Trophoblast cell (in vitro differentiated cells and primary cell): Measurements from ENCODE around the gene MR1.
"Not testable (repeated sequence)": the region's sequence is repeated elsewhere in the genome, so short reads cannot be mapped to it uniquely, and the experiment has no call there.

Experiments
- DNase-seq, 2 donors: peaks; one replicate each; pipeline ENCODE4 v3.0.0-alpha.2; 2016
- H2AFZ ChIP-seq: 2 replicates; pipeline ENCODE4 v1.6.1; 2013; ENCODE audit warnings: low read length, moderate library complexity, mild to moderate bottlenecking; ENCODE audit not compliant: insufficient read depth, poor library complexity
- H2AK5ac ChIP-seq: 2 replicates; pipeline ENCODE4 v1.6.1; 2013; ENCODE audit warnings: mild to moderate bottlenecking, low read length
- H2BK120ac ChIP-seq: 2 replicates; pipeline ENCODE4 v1.6.1; 2013; ENCODE audit warnings: low read length, mild to moderate bottlenecking, moderate library complexity; ENCODE audit not compliant: insufficient read depth, poor library complexity
- H2BK12ac ChIP-seq: 2 replicates; pipeline ENCODE4 v1.6.1; 2013; ENCODE audit warnings: mild to moderate bottlenecking, low read length, moderate library complexity
- H2BK5ac ChIP-seq: 2 replicates; pipeline ENCODE4 v1.6.1; 2013; ENCODE audit warnings: low read length, low read depth, moderate library complexity, mild to moderate bottlenecking; ENCODE audit not compliant: poor library complexity
- H3K14ac ChIP-seq: 2 replicates; pipeline ENCODE4 v1.6.1; 2013; ENCODE audit warnings: mild to moderate bottlenecking, low read length
- H3K18ac ChIP-seq: 2 replicates; pipeline ENCODE4 v1.6.1; 2013; ENCODE audit warnings: mild to moderate bottlenecking, low read length
- H3K23ac ChIP-seq: 2 replicates; pipeline ENCODE4 v1.6.1; 2013; ENCODE audit warnings: low read length
- H3K27ac ChIP-seq: 2 replicates; pipeline ENCODE4 v1.5.1; 2013; ENCODE audit warnings: low read depth, mild to moderate bottlenecking, inconsistent platforms, low read length, moderate library complexity
- H3K27me3 ChIP-seq: 2 replicates; pipeline ENCODE4 v1.6.1; 2013; ENCODE audit warnings: inconsistent platforms, mild to moderate bottlenecking, low read length, moderate library complexity; ENCODE audit not compliant: insufficient read depth
- H3K36me3 ChIP-seq, 2 experiments: 1 replicate in 1 of 2; 2 replicates in 1 of 2; pipeline ENCODE4 v1.6.1; 2013; ENCODE audit warnings: low read length in 2 of 2, mild to moderate bottlenecking in 2 of 2, moderate library complexity in 1 of 2; ENCODE audit not compliant: insufficient read depth in 2 of 2, control insufficient read depth in 1 of 2
- H3K4ac ChIP-seq: 2 replicates; pipeline ENCODE4 v1.6.1; 2013; ENCODE audit warnings: low read depth, mild to moderate bottlenecking, low read length, moderate library complexity
- H3K4me1 ChIP-seq, 2 experiments: 1 replicate in 1 of 2; 2 replicates in 1 of 2; pipeline ENCODE4 v1.6.1; 2013; ENCODE audit warnings: low read length in 2 of 2, mild to moderate bottlenecking in 2 of 2, moderate library complexity in 1 of 2; ENCODE audit not compliant: insufficient read depth in 2 of 2, control insufficient read depth in 1 of 2
- H3K4me2 ChIP-seq: 2 replicates; pipeline ENCODE4 v1.6.1; 2013; ENCODE audit warnings: inconsistent platforms, mild to moderate bottlenecking, low read length, moderate library complexity
- H3K4me3 ChIP-seq: 2 replicates; pipeline ENCODE4 v1.5.1; 2013; ENCODE audit warnings: mild to moderate bottlenecking, low read depth, low read length, inconsistent platforms
- H3K79me1 ChIP-seq: one replicate; pipeline ENCODE4 v1.6.1; 2013; ENCODE audit warnings: low read length
- H3K79me2 ChIP-seq: 2 replicates; pipeline ENCODE4 v1.6.1; 2013; ENCODE audit warnings: low read length, mild to moderate bottlenecking; ENCODE audit not compliant: control insufficient read depth, insufficient read depth, poor library complexity
- H3K9ac ChIP-seq: 2 replicates; pipeline ENCODE4 v1.6.1; 2013; ENCODE audit warnings: mild to moderate bottlenecking, low read length
- H3K9me3 ChIP-seq: 2 replicates; pipeline ENCODE4 v1.6.1; 2013; ENCODE audit warnings: low read depth, mild to moderate bottlenecking, control low read depth, inconsistent platforms, low read length; ENCODE audit not compliant: insufficient read depth
- H4K12ac ChIP-seq: 2 replicates; pipeline ENCODE4 v1.6.1; 2013; ENCODE audit warnings: low read depth, mild to moderate bottlenecking, low read length, moderate library complexity
- H4K8ac ChIP-seq: 2 replicates; pipeline ENCODE4 v1.6.1; 2013; ENCODE audit warnings: low read depth, mild to moderate bottlenecking, low read length, moderate library complexity
- H4K91ac ChIP-seq: one replicate; pipeline ENCODE4 v1.6.1; 2013; ENCODE audit warnings: low read depth, mild to moderate bottlenecking, low read length, moderate library complexity
- WGBS: extraction: QIAGEN DNeasy Blood & Tissue Kit; methylation state at CpG from one replicate; pipeline ENCODE4 v1.1.7; 2013; ENCODE audit warnings: missing lambda C conversion rate; ENCODE audit not compliant: insufficient read length, insufficient coverage; ENCODE audit errors: extremely low coverage; 5-methylcytosine and 5-hydroxymethylcytosine counted together

MR1 gene

GRCh38 chr1:181045946-181046345, 12.2 kb downstream of the MR1 start:
- not testable (repeated sequence) for H3K18ac ChIP-seq, H2AK5ac ChIP-seq, H3K4me2 ChIP-seq, H3K14ac ChIP-seq, H2BK5ac ChIP-seq, H3K9me3 ChIP-seq, H3K4ac ChIP-seq, H3K4me1 ChIP-seq, H3K4me3 ChIP-seq, H4K8ac ChIP-seq, H3K36me3 ChIP-seq, H3K79me2 ChIP-seq, H2BK12ac ChIP-seq, H4K12ac ChIP-seq, H3K9ac ChIP-seq, H2AFZ ChIP-seq, H4K91ac ChIP-seq, H2BK120ac ChIP-seq, DNase-seq, H3K27ac ChIP-seq, H3K79me1 ChIP-seq, H3K23ac ChIP-seq, H3K27me3 ChIP-seq
- no CpG with 5 or more reads among the region's 22 CpGs for WGBS

- H4K8ac ChIP-seq: no peak overlapping the region
- no peak overlapping the region for H2AK5ac ChIP-seq
- no peaks in the 10 kb centered on the region for H3K36me3 ChIP-seq
- H3K27me3 ChIP-seq: no peaks in the 10 kb centered on the region
- peaks cover 0 to 2% of the 10 kb centered on the region in 2 experiments for H3K4me1 ChIP-seq
- no CpG with 5 or more reads among the region's 4 CpGs for WGBS
- no peak overlapping the region for H4K91ac ChIP-seq
- no peak overlapping the region for H2BK12ac ChIP-seq
- H3K27ac ChIP-seq: no peak overlapping the region
- no peak overlapping the region for H3K18ac ChIP-seq
- H3K4me3 ChIP-seq: no peak overlapping the region
- no peaks in the 10 kb centered on the region for H3K79me2 ChIP-seq
- no peak overlapping the region for H2BK120ac ChIP-seq
- H4K12ac ChIP-seq: no peak overlapping the region
- H2AFZ ChIP-seq: no peak overlapping the region
- no peak for DNase-seq
- H3K9me3 ChIP-seq: no peaks in the 10 kb centered on the region
- no peak overlapping the region for H3K4ac ChIP-seq
- H3K14ac ChIP-seq: no peak overlapping the region
- no peak overlapping the region for H2BK5ac ChIP-seq
- H3K79me1 ChIP-seq: no peaks in the 10 kb centered on the region
- H3K23ac ChIP-seq: no peak overlapping the region
- H3K9ac ChIP-seq: no peak overlapping the region
- no peak overlapping the region for H3K4me2 ChIP-seq
These were observed 15.6 kb downstream of the MR1 start for GRCh38 chr1:181049378-181049777.

GRCh38 chr1:181050922-181051321, 17.1 kb downstream of the MR1 start:
- Histone ChIP-seq H2BK5ac (no peak overlapping the region), H4K8ac (no peak overlapping the region), H3K36me3 (no peaks in the 10 kb centered on the region), H2AK5ac (no peak overlapping the region), H3K27me3 (no peaks in the 10 kb centered on the region), H3K79me1 (no peaks in the 10 kb centered on the region), H2AFZ (no peak overlapping the region), H3K9me3 (no peaks in the 10 kb centered on the region), H2BK120ac (no peak overlapping the region), H3K4ac (no peak overlapping the region), H3K4me1 (no peaks in the 10 kb centered on the region), H3K4me3 (no peak overlapping the region), H3K27ac (no peak overlapping the region), H3K14ac (no peak overlapping the region), H4K12ac (no peak overlapping the region), H3K4me2 (no peak overlapping the region), H3K79me2 (no peaks in the 10 kb centered on the region), H4K91ac (no peak overlapping the region), H3K18ac (no peak overlapping the region), H2BK12ac (no peak overlapping the region), H3K23ac (no peak overlapping the region), H3K9ac (no peak overlapping the region)
- DNase-seq: no peak

GRCh38 chr1:181056560-181056959, 22.8 kb downstream of the MR1 start:
- Histone ChIP-seq H3K18ac (no peak overlapping the region), H3K79me1 (no peaks in the 10 kb centered on the region), H2AK5ac (no peak overlapping the region), H3K4me2 (no peak overlapping the region), H2BK12ac (no peak overlapping the region), H3K36me3 (no peaks in the 10 kb centered on the region), H3K23ac (no peak overlapping the region), H3K79me2 (no peaks in the 10 kb centered on the region), H3K14ac (no peak overlapping the region), H4K91ac (no peak overlapping the region), H3K27ac (no peak overlapping the region), H3K9me3 (peaks cover 2% of the 10 kb centered on the region), H4K12ac (no peak overlapping the region), H3K9ac (no peak overlapping the region), H3K4ac (no peak overlapping the region), H3K4me3 (no peak overlapping the region), H3K4me1 (peaks cover 0 to 3% of the 10 kb centered on the region in 2 experiments), H2AFZ (no peak overlapping the region), H4K8ac (no peak overlapping the region), H2BK120ac (no peak overlapping the region), H3K27me3 (no peaks in the 10 kb centered on the region), H2BK5ac (no peak overlapping the region)
- WGBS: no CpG with 5 or more reads among the region's 6 CpGs
- no peak for DNase-seq
